T-helper 17 cell (primary cell): Measurements from ENCODE around the gene ZC3H18. TPM values are rescaled to one million over a fixed set of nuclear protein-coding genes. Genes with fewer than 3 reads are reported as not detected.

ENCODE experiments used
- ATAC-seq: fragments of 150-1000 bp; cut with Tn5 transposase; 2 replicates; pipeline ENCODE4 v1.10.0; 2021; ENCODE audit warnings: mild to moderate bottlenecking, moderate library complexity
- DNase-seq, 3 donors: peaks; one replicate each; pipeline versions ENCODE4 v3.0.0 to v3.0.0-alpha.2; 2020 to 2021
- H3K9me3 ChIP-seq: one replicate; pipeline ENCODE4 v1.7.0; 2013; ENCODE audit warnings: low read length, mild to moderate bottlenecking; ENCODE audit not compliant: control insufficient read depth, poor library complexity, severe bottlenecking
- H3K27ac Mint-ChIP-seq: one replicate; pipeline ENCODE4 v1.8.0; 2022; ENCODE audit warnings: mild to moderate bottlenecking, moderate library complexity, mixed read lengths
- H3K27me3 Mint-ChIP-seq: one replicate; pipeline ENCODE4 v1.8.0; 2022; ENCODE audit warnings: mixed read lengths
- H3K36me3 Mint-ChIP-seq: one replicate; pipeline ENCODE4 v1.8.0; 2022; ENCODE audit warnings: low read depth, mixed read lengths
- H3K4me1 Mint-ChIP-seq: one replicate; pipeline ENCODE4 v1.8.0; 2022; ENCODE audit warnings: mild to moderate bottlenecking, mixed read lengths
- H3K4me3 Mint-ChIP-seq: one replicate; pipeline ENCODE4 v1.8.0; 2022; ENCODE audit warnings: mild to moderate bottlenecking, moderate library complexity, mixed read lengths
- total RNA-seq, 4 donors: library from RNA in 2 of 4; stranded (reverse) in 2 of 4; gene quantifications; one replicate each; pipeline ENCODE4 v1.2.3 and lab custom pipeline; 2022 to 2026

Gene ZC3H18
- 100 to 1,000 TPM; 100 to 141 TPM for total RNA-seq
- 92.0 to 105 reads per million in 2 donors for total RNA-seq (lab: John Stamatoyannopoulos, UW)

DNA sequence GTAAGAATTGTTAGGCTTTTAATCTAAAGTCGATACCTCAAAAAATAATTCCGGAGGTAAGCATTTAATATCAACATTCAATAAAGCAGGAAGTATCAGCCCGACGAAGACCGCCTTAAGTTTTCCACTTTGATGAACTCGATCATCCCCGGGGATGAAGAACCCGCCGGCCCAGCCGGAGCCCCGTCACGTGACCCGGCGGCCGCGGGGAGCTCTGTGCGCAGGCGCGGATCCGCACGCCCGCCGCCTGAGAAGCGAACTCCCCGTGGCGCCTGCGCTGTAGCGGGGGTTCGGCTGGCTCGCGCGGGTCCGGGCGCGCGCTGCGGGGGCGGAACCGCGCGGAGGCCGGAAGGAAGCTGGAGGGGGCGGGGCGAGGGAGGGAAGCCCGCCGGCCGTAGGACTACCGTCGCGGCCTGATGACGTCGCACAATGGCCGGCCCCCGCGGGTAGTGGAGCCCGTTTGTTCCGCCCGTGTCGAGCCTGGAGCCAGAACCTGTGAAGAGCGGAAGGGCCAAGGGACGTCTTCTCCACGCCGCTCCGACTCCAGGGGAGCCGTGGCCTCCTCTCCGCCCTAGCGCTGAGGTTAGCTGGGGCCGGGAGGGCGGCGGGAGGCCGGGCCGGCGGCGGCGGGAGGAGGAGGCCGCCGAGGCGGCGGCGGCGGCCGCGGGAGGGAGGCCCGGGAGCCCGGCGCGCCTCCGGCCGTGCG is at the start of gene ZC3H18:
Gene ZC3H18 (plus strand): TSS at position 419 of the 706 bp plus-strand sequence. CDS start 6,721 bp downstream, outside the sequence.
- peak; percentile 92 for ATAC-seq
- no peaks in the 10 kb centered on the region for H3K36me3 Mint-ChIP-seq
- peak within 1 kb of the TSS; percentile 87 for H3K27ac Mint-ChIP-seq
- no peaks in the 10 kb centered on the region for H3K9me3 ChIP-seq
- H3K27me3 Mint-ChIP-seq, result no peaks in the 10 kb centered on the region
- peak; percentile 97 to 99 (median 99) for DNase-seq
- peaks cover 8% of the 10 kb centered on the region for H3K4me1 Mint-ChIP-seq
- peak within 1 kb of the TSS; percentile 91 for H3K4me3 Mint-ChIP-seq

DNA sequence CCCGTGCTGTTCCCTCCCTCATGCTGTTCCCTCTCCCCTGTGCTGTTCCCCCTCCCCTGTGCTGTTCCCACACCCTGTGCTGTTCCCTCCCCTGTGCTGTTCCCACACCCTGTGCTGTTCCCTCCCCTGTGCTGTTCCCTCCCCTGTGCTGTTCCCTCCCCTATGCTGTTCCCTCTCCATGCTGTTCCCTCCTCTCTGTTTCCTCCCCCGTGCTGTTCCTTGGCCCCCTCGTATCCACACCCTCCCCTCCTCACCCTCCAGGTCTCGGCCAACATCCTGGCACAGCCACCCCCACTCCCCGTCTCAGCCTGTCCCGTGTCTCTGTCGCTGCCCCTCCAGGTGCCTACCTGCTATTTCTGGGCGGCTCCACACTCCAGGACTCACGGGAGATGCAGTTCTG is 48.5 kb upstream of the ZC3H18 start:
- no peaks in the 10 kb centered on the region for H3K27me3 Mint-ChIP-seq
- H3K4me1 Mint-ChIP-seq, result peaks cover 2% of the 10 kb centered on the region
- no peak overlapping the region for H3K27ac Mint-ChIP-seq
- no peaks in the 10 kb centered on the region for H3K36me3 Mint-ChIP-seq
- no peaks in the 10 kb centered on the region for H3K9me3 ChIP-seq
- no peak overlapping the region for H3K4me3 Mint-ChIP-seq
- DNase-seq (no peak), ATAC-seq (no peak)

GRCh38 chr16:88522276-88522949 is 47.8 kb upstream of the ZC3H18 start:
- DNase-seq, result no peak
- H3K27ac Mint-ChIP-seq, result no peak overlapping the region
- peak; percentile 9 for ATAC-seq
- peaks cover 2% of the 10 kb centered on the region for H3K4me1 Mint-ChIP-seq
- H3K4me3 Mint-ChIP-seq, result no peak overlapping the region
- no peaks in the 10 kb centered on the region for H3K27me3 Mint-ChIP-seq
- H3K36me3 Mint-ChIP-seq, result no peaks in the 10 kb centered on the region
- no peaks in the 10 kb centered on the region for H3K9me3 ChIP-seq

- no peak overlapping the region for H3K27ac Mint-ChIP-seq
Measured at GRCh38 chr16:88523309-88524161, 46.7 kb upstream of the ZC3H18 start.

DNA sequence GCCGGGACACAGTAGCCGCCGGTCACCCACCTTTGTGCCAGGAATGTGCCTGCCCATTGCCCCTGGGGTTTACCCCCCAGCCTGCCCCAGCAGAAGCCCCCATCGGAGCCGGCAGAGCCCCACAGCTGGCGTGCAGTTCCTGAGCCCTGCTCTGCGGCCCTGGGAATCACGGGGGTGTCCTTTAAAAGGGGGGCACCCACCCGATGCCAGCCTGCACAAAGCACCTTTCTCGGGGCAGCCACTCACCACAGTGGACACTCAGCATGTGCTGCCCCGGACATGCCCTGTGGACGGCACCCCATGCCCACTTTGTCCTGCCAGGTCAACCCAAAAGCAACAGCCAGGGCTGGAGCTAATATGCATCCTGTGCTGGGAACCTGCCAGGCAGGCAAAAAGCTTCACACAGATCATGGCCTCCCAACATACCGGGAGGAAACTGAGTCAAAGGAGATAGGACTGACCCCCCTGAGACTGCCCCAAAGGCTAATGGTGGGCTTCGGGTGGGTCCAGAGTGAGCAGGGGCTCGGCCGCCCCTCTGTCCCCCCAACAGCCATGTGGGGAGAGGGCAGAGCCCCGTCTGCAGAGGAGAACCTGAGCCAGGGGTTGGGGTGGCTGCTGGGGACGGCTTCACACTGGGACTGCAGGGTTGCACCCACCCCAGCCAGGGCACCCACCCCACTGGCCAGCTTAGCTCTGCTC is 45.8 kb upstream of the ZC3H18 start:
- Mint-ChIP-seq H3K4me3 (no peak overlapping the region), H3K4me1 (peaks cover 2% of the 10 kb centered on the region), H3K27me3 (no peaks in the 10 kb centered on the region), H3K36me3 (peaks cover 5% of the 10 kb centered on the region), H3K27ac (peak overlapping the region; percentile 27)
- DNase-seq, result no peak
- ATAC-seq, result no peak
- H3K9me3 ChIP-seq, result no peaks in the 10 kb centered on the region

More at GRCh38 chr16:88523309-88524161, 46.7 kb upstream of the ZC3H18 start:
- DNase-seq, result no peak
- H3K27me3 Mint-ChIP-seq, result no peaks in the 10 kb centered on the region
- H3K4me1 Mint-ChIP-seq, result peaks cover 2% of the 10 kb centered on the region
- H3K36me3 Mint-ChIP-seq, result no peaks in the 10 kb centered on the region
- ATAC-seq, result no peak
- no peaks in the 10 kb centered on the region for H3K9me3 ChIP-seq
- H3K4me3 Mint-ChIP-seq, result no peak overlapping the region

GRCh38 chr16:88524973-88525662 is 45.1 kb upstream of the ZC3H18 start:
- peak overlapping the region; percentile 27 for H3K27ac Mint-ChIP-seq

GRCh38 chr16:88525663-88525990 is 44.6 kb upstream of the ZC3H18 start:
- H3K27me3 Mint-ChIP-seq, result no peaks in the 10 kb centered on the region
- peaks cover 5% of the 10 kb centered on the region for H3K36me3 Mint-ChIP-seq
- ATAC-seq (no peak), DNase-seq (no peak)
- H3K4me1 Mint-ChIP-seq, result peaks cover 2% of the 10 kb centered on the region
- H3K9me3 ChIP-seq, result no peaks in the 10 kb centered on the region
- no peak overlapping the region for H3K4me3 Mint-ChIP-seq
- H3K27ac Mint-ChIP-seq, result no peak overlapping the region

More at GRCh38 chr16:88524973-88525662, 45.1 kb upstream of the ZC3H18 start:
- no peak overlapping the region for H3K4me3 Mint-ChIP-seq
- H3K4me1 Mint-ChIP-seq, result peaks cover 2% of the 10 kb centered on the region
- H3K27me3 Mint-ChIP-seq, result no peaks in the 10 kb centered on the region
- ATAC-seq, result peak; percentile 5
- no peaks in the 10 kb centered on the region for H3K9me3 ChIP-seq
- peaks cover 5% of the 10 kb centered on the region for H3K36me3 Mint-ChIP-seq
- DNase-seq, result no peak

DNA sequence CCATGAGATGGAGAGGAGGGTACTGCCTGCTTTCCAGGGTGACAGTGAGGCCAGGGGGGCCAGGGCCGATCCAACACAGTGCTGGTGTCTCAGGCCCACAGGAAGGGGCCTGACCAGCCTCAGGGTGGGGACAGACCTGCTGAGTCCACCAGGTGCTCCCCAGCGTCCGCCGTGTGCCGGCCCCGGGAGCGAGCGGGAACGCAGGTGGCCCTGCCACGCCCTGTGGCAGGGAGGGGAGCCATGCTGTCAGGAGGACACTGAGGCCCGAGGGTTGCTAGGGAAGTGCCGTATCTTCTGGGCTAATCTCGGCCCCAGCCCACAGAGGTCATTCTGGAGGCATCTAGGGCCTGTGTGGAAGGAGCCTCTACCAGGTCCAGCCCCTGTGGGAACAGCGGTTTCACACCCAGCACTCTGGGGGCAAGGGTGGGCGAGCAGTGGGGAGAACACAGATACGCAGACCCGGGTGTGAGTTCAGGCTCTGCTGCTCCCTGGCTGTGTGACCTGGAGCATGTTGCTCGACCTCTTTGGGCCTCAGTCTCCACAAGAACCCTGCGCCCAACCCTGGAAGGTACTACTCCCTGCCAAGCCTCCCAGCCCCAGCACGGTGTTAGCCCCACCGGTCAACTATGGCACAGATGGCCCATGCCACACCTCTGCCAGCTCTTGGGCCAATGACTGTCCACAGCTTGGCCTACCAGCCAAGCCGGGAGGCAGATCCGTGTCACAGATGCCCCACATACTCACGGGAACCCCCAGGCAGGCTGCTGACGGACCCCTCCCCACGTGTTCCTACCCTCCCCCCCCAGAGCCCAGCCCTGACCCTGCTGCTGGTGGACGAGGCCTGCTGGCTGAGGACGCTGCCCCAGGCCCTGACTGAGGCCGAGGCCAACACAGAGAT is 43.9 kb upstream of the ZC3H18 start:
- peaks cover 2% of the 10 kb centered on the region for H3K4me1 Mint-ChIP-seq
- H3K36me3 Mint-ChIP-seq, result peaks cover 5% of the 10 kb centered on the region
- ATAC-seq (no peak), DNase-seq (no peak)
- no peak overlapping the region for H3K4me3 Mint-ChIP-seq
- no peak overlapping the region for H3K27ac Mint-ChIP-seq
- H3K9me3 ChIP-seq, result no peaks in the 10 kb centered on the region
- no peaks in the 10 kb centered on the region for H3K27me3 Mint-ChIP-seq

DNA sequence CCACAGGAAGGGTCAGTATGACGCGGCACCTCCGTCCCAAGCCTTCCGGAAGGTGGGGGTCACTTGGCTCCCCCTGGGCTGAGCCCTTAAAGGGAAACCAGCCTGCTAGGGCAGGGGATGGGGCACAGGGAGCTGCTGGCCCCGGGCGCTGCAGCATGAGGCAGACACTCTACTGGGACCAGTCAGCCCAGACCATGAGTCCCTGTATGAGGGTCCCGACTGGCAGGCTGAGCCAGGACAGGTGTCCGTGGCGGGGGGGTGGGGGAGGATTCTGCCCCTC is 43.4 kb upstream of the ZC3H18 start:
- Mint-ChIP-seq H3K4me3 (no peak overlapping the region), H3K4me1 (peaks cover 2% of the 10 kb centered on the region), H3K27me3 (no peaks in the 10 kb centered on the region), H3K27ac (no peak overlapping the region), H3K36me3 (peaks cover 5% of the 10 kb centered on the region)
- ATAC-seq (no peak), DNase-seq (no peak)
- H3K9me3 ChIP-seq, result no peaks in the 10 kb centered on the region

DNA sequence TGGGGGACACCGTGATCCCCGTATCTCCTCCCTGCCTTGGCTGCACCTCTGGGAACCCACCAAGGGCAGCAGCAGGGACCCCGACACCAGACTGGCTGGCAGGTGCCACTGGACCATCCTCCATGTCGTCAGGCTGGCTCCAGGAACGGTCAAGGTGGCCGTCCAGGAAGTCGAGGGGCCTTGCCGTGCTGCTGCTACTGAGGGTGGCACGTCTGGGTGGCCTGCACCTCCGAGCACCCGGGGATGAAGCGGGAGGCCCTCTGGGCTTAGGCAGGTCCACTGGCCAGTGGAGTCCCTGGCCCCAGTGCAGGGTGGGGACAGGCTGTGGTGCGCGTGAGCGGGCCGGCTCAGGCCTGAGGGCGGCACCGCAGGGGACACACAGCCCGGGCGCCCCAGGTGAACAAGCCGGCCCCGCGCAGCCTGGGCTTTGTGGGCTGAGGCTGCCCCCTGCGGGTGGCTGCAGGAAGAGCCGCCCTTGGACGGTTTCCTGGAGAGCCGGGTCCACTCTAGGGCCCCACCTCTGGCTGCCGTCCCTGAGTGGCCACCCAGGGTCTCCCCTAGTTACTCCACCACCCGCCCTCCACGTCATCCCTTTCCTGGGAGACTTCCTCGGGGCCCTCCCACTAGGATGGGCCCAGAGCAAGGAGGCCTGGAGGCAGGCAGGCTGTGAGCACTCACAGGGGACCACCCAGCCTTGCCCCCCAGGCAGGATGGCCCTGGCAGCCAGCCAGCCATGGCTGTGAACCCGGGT is 42.8 kb upstream of the ZC3H18 start:
- ATAC-seq (peak; percentile 69), DNase-seq (peak; percentile 38 to 55 (median 50))
- H3K27ac Mint-ChIP-seq, result no peak overlapping the region
- no peak overlapping the region for H3K4me3 Mint-ChIP-seq
- no peaks in the 10 kb centered on the region for H3K9me3 ChIP-seq
- H3K36me3 Mint-ChIP-seq, result peaks cover 5% of the 10 kb centered on the region
- H3K27me3 Mint-ChIP-seq, result no peaks in the 10 kb centered on the region
- peaks cover 2% of the 10 kb centered on the region for H3K4me1 Mint-ChIP-seq

DNA sequence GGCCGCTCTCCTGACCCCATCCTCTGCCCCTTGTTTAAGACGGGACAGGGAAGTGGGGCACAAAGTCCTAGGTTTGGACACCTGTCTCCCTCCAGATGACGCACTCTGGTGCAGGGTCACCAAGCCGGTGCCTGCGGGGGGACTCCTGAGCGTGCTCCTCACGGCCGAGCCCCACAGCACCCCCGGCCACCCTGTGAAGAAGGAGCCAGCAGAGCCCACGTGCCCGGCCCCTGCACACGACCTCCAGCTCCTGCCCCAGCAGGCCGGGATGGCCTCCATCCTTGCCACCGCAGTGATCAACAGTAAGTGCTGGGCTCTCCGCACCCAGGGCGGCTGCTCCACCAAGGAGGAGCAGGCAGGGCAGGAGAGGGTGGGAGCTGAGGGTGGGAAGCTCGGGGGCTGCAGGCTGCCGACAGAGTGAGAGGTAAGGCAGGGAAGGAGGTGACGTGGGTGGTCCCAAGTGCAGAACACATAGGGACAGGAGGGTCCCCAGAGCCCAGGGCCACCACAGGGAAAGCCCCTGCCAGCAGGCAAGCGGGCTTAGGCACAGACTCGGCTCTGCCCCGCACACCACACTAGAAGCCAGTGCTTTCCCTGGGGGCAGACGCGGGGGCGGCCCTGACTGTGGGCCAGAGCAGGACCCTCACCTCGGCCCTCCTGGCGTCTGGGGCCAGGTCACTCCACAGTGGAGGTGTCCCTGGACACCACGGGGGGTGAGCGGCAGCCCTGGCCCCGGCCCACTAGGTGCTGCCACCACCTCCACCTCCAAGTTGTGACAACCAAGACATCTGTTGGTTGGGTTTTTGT is 42.1 kb upstream of the ZC3H18 start:
- Mint-ChIP-seq H3K4me3 (no peak overlapping the region), H3K36me3 (peaks cover 5% of the 10 kb centered on the region), H3K27ac (no peak overlapping the region), H3K4me1 (peaks cover under 1% of the 10 kb centered on the region), H3K27me3 (no peaks in the 10 kb centered on the region)
- no peak for ATAC-seq
- no peak for DNase-seq
- H3K9me3 ChIP-seq, result no peaks in the 10 kb centered on the region
